ENCODE data around the gene TSC22D1.

The TSC22D1 gene

DNA sequence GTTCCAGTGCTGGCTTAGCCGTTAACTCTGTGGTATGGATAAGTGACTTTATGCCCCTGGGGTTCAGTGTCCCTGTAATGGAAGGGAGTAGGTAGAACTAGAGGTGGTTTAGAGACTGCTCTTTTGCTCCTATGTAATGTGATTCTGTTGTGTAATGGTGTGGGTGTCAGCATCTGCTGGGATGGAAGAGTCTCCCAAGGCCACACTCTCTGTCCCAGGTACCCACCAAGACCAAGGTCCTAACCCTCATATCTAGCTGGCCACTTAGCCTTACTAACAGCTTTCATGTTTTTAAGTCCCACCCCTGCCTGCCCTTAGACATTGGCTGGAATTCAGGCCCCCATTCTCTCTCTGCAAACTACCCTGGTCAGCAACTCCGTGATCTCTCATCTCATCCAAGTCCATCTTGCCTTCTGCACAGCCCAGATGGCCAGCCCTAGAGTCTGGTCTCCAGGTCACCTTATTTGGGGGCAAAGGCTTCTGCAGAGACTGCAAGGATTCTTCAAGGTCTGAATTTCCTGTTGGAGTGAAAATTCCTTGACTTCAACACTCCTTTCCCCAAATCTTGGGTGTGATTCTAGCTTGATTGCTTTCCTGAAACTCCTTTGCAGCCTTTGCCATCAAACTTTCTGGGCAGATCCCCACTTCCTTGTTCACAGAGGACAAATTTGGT is 154.1 kb downstream of the TSC22D1 start:
- Histone ChIP-seq H3K36me3 (ENCODE audit: low read length) (no peaks in the 10 kb centered on the region), H3K9ac (ENCODE audit: low read length) (no peak overlapping the region), H3F3A (ENCODE audit: insufficient read depth) (no peaks in the 10 kb centered on the region), H3K27me3 (ENCODE audit: low read length) (no peaks in the 10 kb centered on the region), H3K4me2 (ENCODE audit: low read depth, low read length, poor library complexity, severe bottlenecking) (no peak overlapping the region), H3K9me3 (ENCODE audit: insufficient read depth, low read length) (no peaks in the 10 kb centered on the region), H2AFZ (ENCODE audit: low read depth, low read length, severe bottlenecking) (no peak overlapping the region), H3K79me2 (ENCODE audit: insufficient read depth, low read length) (no peaks in the 10 kb centered on the region), H3K4me3 (ENCODE audit: insufficient read depth, low read length, poor library complexity, severe bottlenecking) (no peak overlapping the region), H4K20me1 (ENCODE audit: low read depth, low read length) (no peaks in the 10 kb centered on the region), H3K27ac (ENCODE audit: low read depth, low read length) (no peak overlapping the region), H3K9me2 (replicated peaks; ENCODE audit: insufficient read depth, low read length) (no peaks in the 10 kb centered on the region)
- TF ChIP-seq, protein P1, sequence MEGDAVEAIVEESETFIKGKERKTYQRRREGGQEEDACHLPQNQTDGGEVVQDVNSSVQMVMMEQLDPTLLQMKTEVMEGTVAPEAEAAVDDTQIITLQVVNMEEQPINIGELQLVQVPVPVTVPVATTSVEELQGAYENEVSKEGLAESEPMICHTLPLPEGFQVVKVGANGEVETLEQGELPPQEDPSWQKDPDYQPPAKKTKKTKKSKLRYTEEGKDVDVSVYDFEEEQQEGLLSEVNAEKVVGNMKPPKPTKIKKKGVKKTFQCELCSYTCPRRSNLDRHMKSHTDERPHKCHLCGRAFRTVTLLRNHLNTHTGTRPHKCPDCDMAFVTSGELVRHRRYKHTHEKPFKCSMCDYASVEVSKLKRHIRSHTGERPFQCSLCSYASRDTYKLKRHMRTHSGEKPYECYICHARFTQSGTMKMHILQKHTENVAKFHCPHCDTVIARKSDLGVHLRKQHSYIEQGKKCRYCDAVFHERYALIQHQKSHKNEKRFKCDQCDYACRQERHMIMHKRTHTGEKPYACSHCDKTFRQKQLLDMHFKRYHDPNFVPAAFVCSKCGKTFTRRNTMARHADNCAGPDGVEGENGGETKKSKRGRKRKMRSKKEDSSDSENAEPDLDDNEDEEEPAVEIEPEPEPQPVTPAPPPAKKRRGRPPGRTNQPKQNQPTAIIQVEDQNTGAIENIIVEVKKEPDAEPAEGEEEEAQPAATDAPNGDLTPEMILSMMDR (IDR thresholded peaks at IDR 0.05; ENCODE audit: insufficient read depth, low read length, poor library complexity, severe bottlenecking) = no peak
- no peak for TF ChIP-seq EZH2phosphoT487 (conservative IDR thresholded peaks at IDR 0.05; ENCODE audit: low read length)

GRCh38 chr13:44420376-44421220 is 155.5 kb downstream of the TSC22D1 start:
- Histone ChIP-seq H3K4me2 (ENCODE audit: low read depth, low read length, poor library complexity, severe bottlenecking) (no peak overlapping the region), H3K4me3 (ENCODE audit: insufficient read depth, low read length, poor library complexity, severe bottlenecking) (no peak overlapping the region)

GRCh38 chr13:44417876-44418275 is 158.3 kb downstream of the TSC22D1 start:
- Histone ChIP-seq H3K9me3 (ENCODE audit: insufficient read depth, low read length) (no peaks in the 10 kb centered on the region), H3F3A (ENCODE audit: insufficient read depth) (no peaks in the 10 kb centered on the region), H2AFZ (ENCODE audit: low read depth, low read length, severe bottlenecking) (no peak overlapping the region), H3K27me3 (ENCODE audit: low read length) (no peaks in the 10 kb centered on the region), H4K20me1 (ENCODE audit: low read depth, low read length) (no peaks in the 10 kb centered on the region), H3K79me2 (ENCODE audit: insufficient read depth, low read length) (no peaks in the 10 kb centered on the region), H3K4me3 (ENCODE audit: insufficient read depth, low read length, poor library complexity, severe bottlenecking) (no peak overlapping the region), H3K4me2 (ENCODE audit: low read depth, low read length, poor library complexity, severe bottlenecking) (no peak overlapping the region), H3K9ac (ENCODE audit: low read length) (no peak overlapping the region), H3K36me3 (ENCODE audit: low read length) (no peaks in the 10 kb centered on the region), H3K27ac (ENCODE audit: low read depth, low read length) (no peak overlapping the region), H3K9me2 (replicated peaks; ENCODE audit: insufficient read depth, low read length) (no peaks in the 10 kb centered on the region)
- TF ChIP-seq, protein P1 (IDR thresholded peaks at IDR 0.05; ENCODE audit: insufficient read depth, low read length, poor library complexity, severe bottlenecking) = no peak
- TF ChIP-seq EZH2phosphoT487 (conservative IDR thresholded peaks at IDR 0.05; ENCODE audit: low read length) = no peak

More at GRCh38 chr13:44420376-44421220, 155.5 kb downstream of the TSC22D1 start:
- H3K27ac ChIP-seq (ENCODE audit: low read depth, low read length) = no peak overlapping the region
- H2AFZ ChIP-seq (ENCODE audit: low read depth, low read length, severe bottlenecking) = no peak overlapping the region
- H3K9me2 ChIP-seq (replicated peaks; ENCODE audit: insufficient read depth, low read length) = no peaks in the 10 kb centered on the region
- H3K9me3 ChIP-seq (ENCODE audit: insufficient read depth, low read length) = no peaks in the 10 kb centered on the region
- H3K36me3 ChIP-seq (ENCODE audit: low read length) = no peaks in the 10 kb centered on the region
- no peaks in the 10 kb centered on the region for H3K79me2 ChIP-seq (ENCODE audit: insufficient read depth, low read length)
- H3K27me3 ChIP-seq (ENCODE audit: low read length) = no peaks in the 10 kb centered on the region
- H3F3A ChIP-seq (ENCODE audit: insufficient read depth) = no peaks in the 10 kb centered on the region
- H4K20me1 ChIP-seq (ENCODE audit: low read depth, low read length) = no peaks in the 10 kb centered on the region
- TF ChIP-seq, protein P1 (IDR thresholded peaks at IDR 0.05; ENCODE audit: insufficient read depth, low read length, poor library complexity, severe bottlenecking) = no peak
- no peak for TF ChIP-seq EZH2phosphoT487 (conservative IDR thresholded peaks at IDR 0.05; ENCODE audit: low read length)
- no peak overlapping the region for H3K9ac ChIP-seq (ENCODE audit: low read length)

Data from SU-DHL-6 (cell line).